Pancreas (tissue), 10 donors: ENCODE data around the gene RIF1. TPM values are rescaled to one million over a fixed set of nuclear protein-coding genes. Genes with fewer than 3 reads are reported as not detected.

Experiments used
- ATAC-seq, 4 donors: fragments of 200-7000 bp; cut with Tn5 transposase; one replicate each; pipeline versions ENCODE4 v1.8.0 to v1.9.1; 2020; ENCODE audit warnings: mild to moderate bottlenecking in 4 of 4, moderate library complexity in 4 of 4
- DNase-seq, 6 donors: peaks; one replicate each; pipeline ENCODE4 v3.0.0-alpha.2; 2020
- FAIRE-seq: peaks from 2 replicates; lab custom pipeline; 2012; peaks lifted over from hg19 to GRCh38; lab: Jason Lieb, UNC
- H3K27ac ChIP-seq, 4 donors: fragments of 200-600 bp; sonication (generic); 1 replicate in 3 of 4; 2 replicates in 1 of 4; pipeline versions ENCODE4 v1.5.0 to v1.8.0; 2020
- H3K27me3 ChIP-seq, 4 donors: fragments of 200-600 bp; one replicate each; pipeline ENCODE4 v1.8.0; 2021
- H3K36me3 ChIP-seq, 3 donors: fragments of 200-600 bp; sonication (generic) in 1 of 3; one replicate each; pipeline versions ENCODE4 v1.5.0 to v1.8.0; 2020 to 2021
- H3K4me1 ChIP-seq, 3 donors: fragments of 200-600 bp; one replicate each; pipeline ENCODE4 v1.8.0; 2021
- H3K4me3 ChIP-seq, 4 donors: fragments of 200-600 bp; sonication (generic) in 2 of 4; one replicate each; pipeline versions ENCODE4 v1.5.0 to v1.8.0; 2020 to 2021
- H3K9me3 ChIP-seq, 4 donors: fragments of 200-600 bp; one replicate each; pipeline ENCODE4 v1.8.0; 2021
- WGBS, 2 donors: extraction: QIAGEN DNeasy Blood & Tissue Kit; methylation state at CpG; one replicate each; pipeline ENCODE4 v1.1.7; 2013; 5-methylcytosine and 5-hydroxymethylcytosine counted together
- intact Hi-C, 3 donors: fragments of 100-400 bp; cut with DNase I; formaldehyde crosslinking; loops; one replicate each; pipeline versions ENCODE4 v1.11.1 to v1.14.2; 2022
- polyA plus RNA-seq, 2 donors: library from polyadenylated mRNA; stranded (reverse); fragments of 200-250 nt; gene quantifications; one replicate each; pipeline ENCODE4 v1.2.3, GENCODE V29; 2013
- total RNA-seq, 6 donors: library from RNA; stranded (reverse); fragmentation: NEBNext Ultra II Directional in 4 of 6; extraction: Animal tissue kit (Norgen Biotek cat#: 25700) in 4 of 6; gene quantifications; one replicate each; pipeline versions ENCODE4 v1.2.1 to v1.2.4, GENCODE V29; 2021 to 2023
- TF ChIP-seq, protein P1 (sequence below), 4 donors: fragments of 200-600 bp; sonication (generic) in 3 of 4; IDR thresholded peaks; one replicate each; pipeline versions ENCODE4 v1.5.0 to v1.8.0; 2021; ENCODE audit warnings: antibody characterized with exemption in 4 of 4
- donor health status: healthy with polysubstance abuse.
- donor health status: DM: no; HTN: no; CAD: no; lungs with moderate emphysema.
- donor health status: DM: no; HTN: no; CAD: no.
- donor health status: control.
- donor health status: control.
- donor health status: Bipolar disorder and iron deficiency.
- donor health status: DM: yes; HTN: yes; CAD: no.
- donor health status: DM: no; HTN: no; CAD: no.
- donor health status: DM: no; HTN: no; CAD: no.
- donor health status: DM: yes; HTN: yes; CAD: no.

RIF1 gene
- total and polyA plus RNA-seq, 8 donors, result 2.6 to 21.6 (median 17.0) TPM

- H3K27me3 ChIP-seq, result no peaks in the 10 kb centered on the region
- no peaks in the 10 kb centered on the region for H3K4me1 ChIP-seq
- no peak overlapping the region for H3K4me3 ChIP-seq
- TF ChIP-seq, protein P1, sequence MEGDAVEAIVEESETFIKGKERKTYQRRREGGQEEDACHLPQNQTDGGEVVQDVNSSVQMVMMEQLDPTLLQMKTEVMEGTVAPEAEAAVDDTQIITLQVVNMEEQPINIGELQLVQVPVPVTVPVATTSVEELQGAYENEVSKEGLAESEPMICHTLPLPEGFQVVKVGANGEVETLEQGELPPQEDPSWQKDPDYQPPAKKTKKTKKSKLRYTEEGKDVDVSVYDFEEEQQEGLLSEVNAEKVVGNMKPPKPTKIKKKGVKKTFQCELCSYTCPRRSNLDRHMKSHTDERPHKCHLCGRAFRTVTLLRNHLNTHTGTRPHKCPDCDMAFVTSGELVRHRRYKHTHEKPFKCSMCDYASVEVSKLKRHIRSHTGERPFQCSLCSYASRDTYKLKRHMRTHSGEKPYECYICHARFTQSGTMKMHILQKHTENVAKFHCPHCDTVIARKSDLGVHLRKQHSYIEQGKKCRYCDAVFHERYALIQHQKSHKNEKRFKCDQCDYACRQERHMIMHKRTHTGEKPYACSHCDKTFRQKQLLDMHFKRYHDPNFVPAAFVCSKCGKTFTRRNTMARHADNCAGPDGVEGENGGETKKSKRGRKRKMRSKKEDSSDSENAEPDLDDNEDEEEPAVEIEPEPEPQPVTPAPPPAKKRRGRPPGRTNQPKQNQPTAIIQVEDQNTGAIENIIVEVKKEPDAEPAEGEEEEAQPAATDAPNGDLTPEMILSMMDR (IDR thresholded peaks at IDR 0.05), result no peak
- no peak for ATAC-seq
- no peak for DNase-seq
- FAIRE-seq, result no peak
- H3K36me3 ChIP-seq, result no peaks in the 10 kb centered on the region
- H3K9me3 ChIP-seq, result no peaks in the 10 kb centered on the region
- no peak overlapping the region for H3K27ac ChIP-seq
- intact Hi-C loops, result no loop called here
- 42 to 50% methylated on average over 4 of the region's 4 CpGs for WGBS, 2 donors
These were observed 5.8 kb upstream of the RIF1 start for GRCh38 chr2:151403914-151404313.

- 72 to 82% methylated on average over 4 of the region's 4 CpGs for WGBS, 2 donors
- TF ChIP-seq, protein P1 (IDR thresholded peaks at IDR 0.05), result no peak
- Histone ChIP-seq H3K4me3 (no peak overlapping the region), H3K27me3 (no peaks in the 10 kb centered on the region), H3K27ac (no peak overlapping the region), H3K9me3 (no peaks in the 10 kb centered on the region), H3K36me3 (no peaks in the 10 kb centered on the region), H3K4me1 (no peaks in the 10 kb centered on the region)
- intact Hi-C loops, result no loop called here
- ATAC-seq (no peak), DNase-seq (no peak), FAIRE-seq (no peak)
These were observed 4.3 kb upstream of the RIF1 start for GRCh38 chr2:151405376-151405775.

DNA sequence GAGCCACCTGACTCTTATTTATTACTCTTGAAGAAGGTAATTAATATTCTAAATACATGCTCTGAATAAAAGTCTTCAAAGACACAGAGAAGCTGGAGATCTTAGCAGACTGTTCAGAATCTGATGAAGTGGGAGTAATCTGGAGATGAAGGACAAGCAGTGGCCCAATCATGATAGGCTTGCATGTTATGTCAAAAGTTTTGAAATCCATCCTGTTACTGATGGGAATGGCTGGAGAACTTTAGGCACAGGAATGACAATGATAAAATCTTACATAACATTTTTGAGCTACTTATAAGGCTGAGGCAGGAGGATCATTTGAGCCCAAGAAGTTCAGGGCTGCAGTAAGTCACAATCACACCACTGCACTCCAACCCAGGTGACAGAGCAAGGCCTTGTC lies 2.4 kb upstream of the RIF1 start:
- no peak overlapping the region for H3K27ac ChIP-seq
- H3K36me3 ChIP-seq, result no peaks in the 10 kb centered on the region
- ATAC-seq, result no peak
- H3K27me3 ChIP-seq, result no peaks in the 10 kb centered on the region
- TF ChIP-seq, protein P1 (IDR thresholded peaks at IDR 0.05), result no peak
- intact Hi-C loops, result no loop called here
- H3K4me1 ChIP-seq, result peaks cover 0 to 11% (median 10%) of the 10 kb centered on the region in 3 donors
- H3K4me3 ChIP-seq, result no peak overlapping the region
- no peak for FAIRE-seq
- no peak for DNase-seq
- H3K9me3 ChIP-seq, result no peaks in the 10 kb centered on the region

GRCh38 chr2:151408788-151409600 lies 708 bp upstream of the RIF1 start:
- H3K4me3 ChIP-seq, result peak overlapping the region in 2 of 4 donors; percentile 89 to 90
- TF ChIP-seq, protein P1 (IDR thresholded peaks at IDR 0.05), result no peak
- intact Hi-C loops, result no loop called here
- no peak for DNase-seq
- ATAC-seq, result no peak
- FAIRE-seq, result no peak
- no peaks in the 10 kb centered on the region for H3K9me3 ChIP-seq
- H3K27me3 ChIP-seq, result no peaks in the 10 kb centered on the region
- H3K4me1 ChIP-seq, result peaks cover 0 to 11% (median 10%) of the 10 kb centered on the region in 3 donors
- H3K27ac ChIP-seq, result peak overlapping the region in 3 of 4 donors; percentile 80 to 97 (median 81)
- H3K36me3 ChIP-seq, result peaks cover 0 to 1% (median 0%) of the 10 kb centered on the region in 3 donors
- 85 to 89% methylated on average over 25 of the region's 25 CpGs for WGBS, 2 donors

GRCh38 chr2:151410485-151410834 lies 758 bp downstream of the RIF1 start:
- TF ChIP-seq, protein P1 (IDR thresholded peaks at IDR 0.05), result no peak
- H3K27ac ChIP-seq, result peak overlapping the region; percentile 80 to 97 (median 86)
- peaks cover 0 to 15% (median 0%) of the 10 kb centered on the region in 3 donors for H3K36me3 ChIP-seq
- H3K9me3 ChIP-seq, result no peaks in the 10 kb centered on the region
- peak; percentile 35 to 62 (median 53) for ATAC-seq
- H3K4me3 ChIP-seq, result peak overlapping the region; percentile 50 to 90 (median 78)
- peaks cover 0 to 11% (median 10%) of the 10 kb centered on the region in 3 donors for H3K4me1 ChIP-seq
- FAIRE-seq, result no peak
- 0 to 1% methylated on average over 21 of the region's 21 CpGs for WGBS, 2 donors
- H3K27me3 ChIP-seq, result no peaks in the 10 kb centered on the region
- DNase-seq, result no peak
- intact Hi-C loops, result no loop called here
